Stimulated activated CD4-positive, alpha-beta T cell treated with anti-CD3 and anti-CD28 coated beads, Interleukin-1b, Interleukin-23, amount 100 ng/mL, for 48 hours (primary cell): ENCODE results near the gene TMEM45B.
"Not testable (repeated sequence)": the region's sequence is repeated elsewhere in the genome, so short reads cannot be mapped to it uniquely, and the experiment has no call there.

Experiments
- DNase-seq: peaks from one replicate; pipeline ENCODE4 v3.0.0-alpha.2; 2020

The TMEM45B gene

GRCh38 chr11:129815596-129816461 is at the start of gene TMEM45B:
Gene TMEM45B, plus strand, starts transcription at chr11:129815848. Its CDS starts 36,635 bp downstream, at chr11:129852483.
- peak; percentile 27 for DNase-seq

- no peak for DNase-seq
Measured at GRCh38 chr11:129766898-129767604, 48.6 kb upstream of the TMEM45B start.

GRCh38 chr11:129767827-129768226 is 47.8 kb upstream of the TMEM45B start:
- DNase-seq = no peak

- no peak for DNase-seq
Measured at GRCh38 chr11:129768356-129768755, 47.3 kb upstream of the TMEM45B start.

- DNase-seq = no peak
Measured at GRCh38 chr11:129769059-129769458, 46.6 kb upstream of the TMEM45B start.

GRCh38 chr11:129770993-129771392 is 44.7 kb upstream of the TMEM45B start:
- DNase-seq = no peak

GRCh38 chr11:129771456-129771855 is 44.2 kb upstream of the TMEM45B start:
- not testable (repeated sequence) for DNase-seq

- no peak for DNase-seq
Measured at GRCh38 chr11:129778877-129779276, 36.8 kb upstream of the TMEM45B start.

- DNase-seq = no peak
Measured at GRCh38 chr11:129779342-129779741, 36.3 kb upstream of the TMEM45B start.

GRCh38 chr11:129785383-129786111 is 30.1 kb upstream of the TMEM45B start:
- DNase-seq = peak; percentile 4

GRCh38 chr11:129786112-129786416 is 29.6 kb upstream of the TMEM45B start:
- DNase-seq = not testable (repeated sequence)

- no peak for DNase-seq
Measured at GRCh38 chr11:129787532-129788155, 28.0 kb upstream of the TMEM45B start.

- no peak for DNase-seq
Measured at GRCh38 chr11:129788278-129788677, 27.4 kb upstream of the TMEM45B start.

GRCh38 chr11:129790106-129790505 is 25.5 kb upstream of the TMEM45B start:
- DNase-seq = no peak

- no peak for DNase-seq
Measured at GRCh38 chr11:129791515-129791914, 24.1 kb upstream of the TMEM45B start.

- DNase-seq = no peak
Measured at GRCh38 chr11:129792663-129793062, 23.0 kb upstream of the TMEM45B start.

GRCh38 chr11:129795089-129795488 is 20.6 kb upstream of the TMEM45B start:
- no peak for DNase-seq

- no peak for DNase-seq
Measured at GRCh38 chr11:129798212-129798611, 17.4 kb upstream of the TMEM45B start.

- DNase-seq = not testable (repeated sequence)
Measured at GRCh38 chr11:129800162-129800561, 15.5 kb upstream of the TMEM45B start.

GRCh38 chr11:129800655-129801054 is 15.0 kb upstream of the TMEM45B start:
- DNase-seq = no peak

GRCh38 chr11:129803533-129803932 is 12.1 kb upstream of the TMEM45B start:
- no peak for DNase-seq

GRCh38 chr11:129804012-129804411 is 11.6 kb upstream of the TMEM45B start:
- no peak for DNase-seq

- not testable (repeated sequence) for DNase-seq
Measured at GRCh38 chr11:129808241-129808640, 7.4 kb upstream of the TMEM45B start.
